ENCODE results near the gene AUTS2.

Gene AUTS2

GRCh38 chr7:69847921-69848612 lies 249.8 kb downstream of the AUTS2 start:
- TF ChIP-seq CTCF (IDR thresholded peaks at IDR 0.05; ENCODE audit: low read depth, low read length) = no peak
- H3K4me3 ChIP-seq (ENCODE audit: low read depth, low read length) = no peak overlapping the region

DNA sequence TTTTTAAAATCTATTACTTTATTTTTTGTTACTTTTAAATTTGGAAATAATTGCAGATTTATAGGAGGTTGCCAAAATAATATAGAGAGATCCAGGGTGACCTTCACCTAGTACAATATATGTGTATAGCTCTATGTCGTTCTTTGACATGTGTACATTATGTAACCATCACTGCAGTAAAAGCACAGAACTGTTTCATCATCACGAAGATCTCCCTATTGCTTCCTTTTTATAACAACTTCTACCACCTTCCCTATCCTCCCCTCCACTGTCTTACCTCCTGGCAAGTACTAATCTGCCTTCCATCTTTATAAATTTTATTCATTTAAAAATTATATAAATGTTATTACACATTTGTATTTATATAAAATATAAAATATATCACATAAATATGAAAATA lies 251.0 kb downstream of the AUTS2 start:
- no peak overlapping the region for H3K4me3 ChIP-seq (ENCODE audit: low read depth, low read length)
- TF ChIP-seq CTCF (IDR thresholded peaks at IDR 0.05; ENCODE audit: low read depth, low read length) = no peak

DNA sequence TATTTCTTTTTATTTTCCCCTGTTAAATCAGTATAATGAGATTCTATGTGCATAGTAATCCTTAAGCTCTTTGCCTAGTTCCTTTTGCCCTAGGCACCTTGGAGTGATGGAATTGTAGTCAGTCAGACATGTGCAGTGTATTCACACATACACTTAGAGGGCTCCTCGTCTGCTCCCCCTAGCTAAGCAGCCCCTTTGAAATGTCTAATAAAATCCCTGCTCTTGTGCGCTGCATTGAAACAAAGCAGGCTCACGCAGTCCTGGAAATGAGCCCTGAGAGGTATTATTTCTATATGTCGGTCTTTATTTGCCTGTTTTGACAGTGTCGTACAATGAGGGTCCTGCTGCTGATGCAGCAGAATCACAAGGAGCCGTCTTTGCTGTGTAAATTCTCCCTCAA lies 258.7 kb downstream of the AUTS2 start:
- no peak overlapping the region for H3K4me3 ChIP-seq (ENCODE audit: low read depth, low read length)
- TF ChIP-seq CTCF (IDR thresholded peaks at IDR 0.05; ENCODE audit: low read depth, low read length) = no peak

GRCh38 chr7:69858471-69858870 lies 260.2 kb downstream of the AUTS2 start:
- no peak for TF ChIP-seq CTCF (IDR thresholded peaks at IDR 0.05; ENCODE audit: low read depth, low read length)
- H3K4me3 ChIP-seq (ENCODE audit: low read depth, low read length) = no peak overlapping the region

DNA sequence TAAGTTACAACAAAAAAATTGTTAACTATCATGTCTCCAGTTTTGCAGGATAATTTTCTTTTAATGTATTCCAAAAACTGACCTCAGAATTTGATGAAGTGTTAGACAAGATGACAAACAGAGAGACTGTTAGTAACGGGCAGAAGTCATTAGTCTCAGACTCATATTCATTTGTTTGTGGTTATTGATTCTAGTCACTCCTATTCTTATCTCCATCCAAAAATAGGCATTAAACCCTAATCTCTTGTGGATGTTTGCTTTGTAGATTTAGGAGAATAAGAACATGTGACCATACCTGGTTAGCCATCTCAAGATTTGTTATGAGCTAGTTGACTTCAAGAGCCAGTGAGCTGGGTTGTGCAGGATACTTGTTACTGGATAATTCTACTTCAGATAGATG lies 261.1 kb downstream of the AUTS2 start:
- no peak for TF ChIP-seq CTCF (IDR thresholded peaks at IDR 0.05; ENCODE audit: low read depth, low read length)
- H3K4me3 ChIP-seq (ENCODE audit: low read depth, low read length) = no peak overlapping the region

DNA sequence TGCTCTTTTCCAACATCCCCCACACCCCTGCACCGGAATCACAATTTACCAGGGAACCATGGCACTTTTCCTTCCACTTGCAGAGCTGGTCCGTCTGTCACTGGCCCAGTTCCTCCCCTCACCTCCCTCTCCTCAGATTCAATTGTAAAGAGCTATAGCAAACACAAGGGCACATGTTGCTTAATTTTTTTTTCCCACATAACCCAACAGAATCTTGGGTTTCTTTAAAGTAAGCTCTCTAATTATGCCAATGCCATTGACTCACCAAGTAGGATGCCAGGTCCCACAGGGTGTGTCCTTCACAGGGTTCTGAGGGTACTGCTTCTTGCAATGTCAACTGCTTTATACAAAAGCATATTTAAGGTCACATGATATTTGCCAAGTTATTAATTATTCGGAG lies 262.2 kb downstream of the AUTS2 start:
- no peak overlapping the region for H3K4me3 ChIP-seq (ENCODE audit: low read depth, low read length)
- TF ChIP-seq CTCF (IDR thresholded peaks at IDR 0.05; ENCODE audit: low read depth, low read length) = no peak

- no peak for TF ChIP-seq CTCF (IDR thresholded peaks at IDR 0.05; ENCODE audit: low read depth, low read length)
- H3K4me3 ChIP-seq (ENCODE audit: low read depth, low read length) = no peak overlapping the region
These were observed 262.8 kb downstream of the AUTS2 start for GRCh38 chr7:69860941-69861622.
